ENCODE results near the gene CLIC1. TPM values are rescaled to one million over a fixed set of nuclear protein-coding genes. Genes with fewer than 3 reads are reported as not detected.

The CLIC1 gene
- total RNA-seq, 1 experiment from 2014 or later, result 432 TPM

- ATAC-seq (no peak), DNase-seq (ENCODE audit: low read depth, low spot score) (no peak)
- H4K20me1 ChIP-seq (ENCODE audit: insufficient read depth), result no peaks in the 10 kb centered on the region
- ChIA-PET RAD21 (ENCODE audit: low non-redundant PET in 1 of 2, low total read pairs in 2 of 2, uncharacterized antibody in 2 of 2, unreplicated experiment in 2 of 2) (interaction anchor here in 1 of 2 experiments (0.7 kb wide), 1 partner anchor 18 kb away, joined by 3 read pairs; no protein-coding TSS in a partner anchor), CTCF (interaction anchor here (1.4 kb wide), 1 partner anchor 58 kb away, joined by 3 read pairs; no protein-coding TSS in a partner anchor), POLR2A (interaction anchor here (0.6 kb wide), 1 partner anchor 1461 kb away, joined by 3 read pairs; no protein-coding TSS in a partner anchor)
- H3K9me2 ChIP-seq (ENCODE audit: insufficient read depth), result no peaks in the 10 kb centered on the region
- H3K9ac ChIP-seq (ENCODE audit: low read length), result no peak overlapping the region
- intact Hi-C loops (cut with micrococcal nuclease), result no loop called here
- no peak overlapping the region for H3K27ac ChIP-seq (ENCODE audit: low read depth, low read length)
- H3K4me1 ChIP-seq (ENCODE audit: control insufficient read depth in 1 of 2, insufficient read depth in 2 of 2, low read length in 2 of 2), result peaks cover 13 to 24% of the 10 kb centered on the region in 2 experiments; a peak in 3 of 4 replicates
- H3K9me3 ChIP-seq (ENCODE audit: control insufficient read depth in 1 of 2, insufficient read depth in 1 of 2, low read depth in 1 of 2, low read length in 2 of 2), result no peaks in the 10 kb centered on the region
- no peaks in the 10 kb centered on the region for H3K36me3 ChIP-seq (ENCODE audit: control insufficient read depth in 1 of 2, insufficient read depth in 2 of 2, low read length in 2 of 2)
- H3K79me2 ChIP-seq (ENCODE audit: insufficient read depth, low read length), result no peaks in the 10 kb centered on the region
- no peak overlapping the region for H3K4me3 ChIP-seq (replicated peaks in 1 of 2; ENCODE audit: low read depth in 1 of 2, low read length in 2 of 2)
- peak overlapping the region; percentile 31; the same call in 1 of the 2 replicates for H3K4me2 ChIP-seq (ENCODE audit: low read length)
- no peak overlapping the region for H2AFZ ChIP-seq (ENCODE audit: low read depth, low read length, poor library complexity, severe bottlenecking)
- no TSS peak for BruUV-seq (replicated peaks)
- H3K27me3 ChIP-seq (ENCODE audit: insufficient read depth, low read length), result no peaks in the 10 kb centered on the region
- TF ChIP-seq ZFX (IDR thresholded peaks at IDR 0.05) (no peak), SRF (IDR thresholded peaks at IDR 0.05; ENCODE audit: low read depth) (no peak), SP1 (IDR thresholded peaks at IDR 0.05; ENCODE audit: low read depth) (no peak), POLR2A (IDR thresholded peaks at IDR 0.05; ENCODE audit: borderline replicate concordance, extremely low read depth, insufficient read depth, insufficient read length) (no peak), EGR1 (IDR thresholded peaks at IDR 0.05; ENCODE audit: low read depth) (no peak), JUND (IDR thresholded peaks at IDR 0.05) (no peak), EZH2phosphoT487 (IDR thresholded peaks at IDR 0.05; ENCODE audit: borderline replicate concordance) (no peak), RAD21 (IDR thresholded peaks at IDR 0.05; ENCODE audit: low read depth) (no peak), FOSL1 (IDR thresholded peaks at IDR 0.05; ENCODE audit: low read depth) (no peak), ZBTB33 (IDR thresholded peaks at IDR 0.05; ENCODE audit: extremely low read depth, insufficient replicate concordance, low read length) (no peak), CEBPB (IDR thresholded peaks at IDR 0.05; ENCODE audit: low read depth) (no peak)
- TF ChIP-seq, protein P1, sequence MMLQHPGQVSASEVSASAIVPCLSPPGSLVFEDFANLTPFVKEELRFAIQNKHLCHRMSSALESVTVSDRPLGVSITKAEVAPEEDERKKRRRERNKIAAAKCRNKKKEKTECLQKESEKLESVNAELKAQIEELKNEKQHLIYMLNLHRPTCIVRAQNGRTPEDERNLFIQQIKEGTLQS (IDR thresholded peaks at IDR 0.05), result no peak
Observed at GRCh38 chr6:31711233-31711632, 25.1 kb downstream of the CLIC1 start.

Measured in HCT116 (cell line).